ENCODE data around the gene PAX2. TPM values are rescaled to one million over a fixed set of nuclear protein-coding genes. Genes with fewer than 3 reads are reported as not detected.
A peak's percentile ranks its signal among the peaks of the same experiment; 100 is the strongest.

PAX2 gene
- total RNA-seq, 1 donor from 2014 or later, result not detected

DNA sequence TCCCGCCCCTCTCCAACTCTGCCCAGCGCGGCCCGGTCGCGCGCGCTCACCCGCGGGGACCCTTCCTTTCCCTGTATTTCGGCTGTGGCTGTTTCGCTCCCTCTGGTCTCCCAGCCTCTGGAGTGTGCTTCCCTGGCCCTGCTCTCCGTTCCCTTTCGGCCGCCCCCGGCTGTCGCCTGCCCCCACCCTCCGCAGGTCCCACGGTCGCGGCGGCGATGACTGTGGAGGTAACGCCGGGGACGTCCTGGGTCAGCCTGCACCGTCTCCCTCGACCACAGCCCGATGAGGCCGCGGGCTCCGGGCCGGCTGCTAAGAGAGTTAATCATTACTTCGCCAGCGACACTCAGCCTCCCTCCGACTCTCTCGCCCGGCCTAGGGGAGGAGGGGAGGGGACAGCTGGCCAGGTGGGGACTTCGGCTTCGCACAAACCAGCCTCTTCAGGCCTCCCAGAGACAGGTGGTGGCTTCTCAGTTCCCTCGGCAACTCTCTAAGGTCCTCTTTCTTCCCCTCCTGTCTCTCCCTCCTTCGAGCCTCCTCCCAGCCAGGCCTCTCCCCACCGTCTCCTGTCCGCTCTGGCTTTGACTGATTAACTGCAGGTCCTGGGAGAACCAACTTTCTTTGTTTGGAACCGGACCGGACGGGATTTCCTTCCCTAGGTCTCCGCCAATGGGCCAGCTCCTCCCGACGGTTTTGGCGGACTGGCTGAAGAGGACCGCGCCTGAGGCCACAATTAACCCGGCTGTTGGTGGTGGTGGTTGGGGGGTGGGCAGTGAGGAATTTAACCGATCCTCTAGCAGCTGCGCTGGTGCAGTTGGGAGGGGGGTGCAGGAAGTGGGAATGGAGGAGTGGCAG lies 5.6 kb upstream of the PAX2 start:
- no peak for DNase-seq
- H3K27ac ChIP-seq, result no peak overlapping the region
- TF ChIP-seq, protein P1, sequence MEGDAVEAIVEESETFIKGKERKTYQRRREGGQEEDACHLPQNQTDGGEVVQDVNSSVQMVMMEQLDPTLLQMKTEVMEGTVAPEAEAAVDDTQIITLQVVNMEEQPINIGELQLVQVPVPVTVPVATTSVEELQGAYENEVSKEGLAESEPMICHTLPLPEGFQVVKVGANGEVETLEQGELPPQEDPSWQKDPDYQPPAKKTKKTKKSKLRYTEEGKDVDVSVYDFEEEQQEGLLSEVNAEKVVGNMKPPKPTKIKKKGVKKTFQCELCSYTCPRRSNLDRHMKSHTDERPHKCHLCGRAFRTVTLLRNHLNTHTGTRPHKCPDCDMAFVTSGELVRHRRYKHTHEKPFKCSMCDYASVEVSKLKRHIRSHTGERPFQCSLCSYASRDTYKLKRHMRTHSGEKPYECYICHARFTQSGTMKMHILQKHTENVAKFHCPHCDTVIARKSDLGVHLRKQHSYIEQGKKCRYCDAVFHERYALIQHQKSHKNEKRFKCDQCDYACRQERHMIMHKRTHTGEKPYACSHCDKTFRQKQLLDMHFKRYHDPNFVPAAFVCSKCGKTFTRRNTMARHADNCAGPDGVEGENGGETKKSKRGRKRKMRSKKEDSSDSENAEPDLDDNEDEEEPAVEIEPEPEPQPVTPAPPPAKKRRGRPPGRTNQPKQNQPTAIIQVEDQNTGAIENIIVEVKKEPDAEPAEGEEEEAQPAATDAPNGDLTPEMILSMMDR (IDR thresholded peaks at IDR 0.05), result no peak
- no peaks in the 10 kb centered on the region for H3K36me3 ChIP-seq
- intact Hi-C loops (cut with DNase I), result no loop called here
- no peak overlapping the region for H3K4me3 ChIP-seq
- ATAC-seq, result peak in 1 of 2 donors; percentile 27
- H3K9me3 ChIP-seq, result no peaks in the 10 kb centered on the region
- peaks cover 98% of the 10 kb centered on the region for H3K27me3 ChIP-seq (ENCODE audit: low read depth)
- H3K4me1 ChIP-seq, result peaks cover 33% of the 10 kb centered on the region

DNA sequence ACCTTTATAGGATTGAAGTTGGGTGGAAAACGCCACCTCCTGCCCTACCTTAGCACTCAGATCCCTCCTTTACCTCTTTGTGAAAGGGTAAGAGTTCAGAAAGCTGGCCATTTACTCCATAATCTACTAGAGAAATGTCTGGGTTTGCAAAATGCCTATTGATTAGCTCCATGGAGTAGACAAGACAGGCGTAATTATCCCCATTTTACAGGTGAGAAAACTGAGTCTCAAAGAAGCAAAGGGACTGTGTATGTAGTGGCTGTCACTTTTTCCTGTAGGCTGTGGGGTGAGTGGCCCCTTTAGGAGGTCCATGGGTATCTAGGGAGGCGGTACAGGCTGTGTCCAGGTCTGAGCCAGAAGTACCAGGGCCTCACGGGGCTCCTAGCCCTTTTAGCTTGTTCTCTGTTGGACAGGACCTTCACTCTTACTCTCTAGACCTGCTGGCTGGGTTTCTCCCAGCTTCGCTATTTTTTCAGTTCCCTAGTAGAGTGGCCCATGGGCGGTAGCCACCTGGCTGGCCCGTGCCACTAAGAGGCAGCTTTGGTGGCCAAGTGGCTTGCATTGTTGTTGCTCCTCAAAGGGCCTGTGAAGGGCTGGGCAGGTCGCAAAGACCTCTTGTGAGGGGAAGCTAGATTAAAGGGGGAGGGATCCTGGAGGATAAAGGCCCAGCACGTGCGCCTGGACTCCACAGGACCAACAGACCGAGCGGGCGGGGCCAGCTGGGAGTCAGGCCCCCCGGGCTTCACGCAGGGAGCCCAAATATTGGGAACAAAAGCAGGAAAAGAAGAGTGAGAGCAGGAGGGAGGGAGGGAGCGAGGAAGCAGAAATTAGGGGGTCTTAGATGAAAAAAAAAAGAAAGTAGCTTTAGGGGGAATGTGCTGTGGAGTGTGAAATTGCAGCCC lies 4.7 kb upstream of the PAX2 start:
- intact Hi-C loops (cut with DNase I), result no loop called here
- DNase-seq, result no peak
- Histone ChIP-seq H3K27me3 (ENCODE audit: low read depth) (peaks cover 98% of the 10 kb centered on the region), H3K27ac (no peak overlapping the region), H3K36me3 (no peaks in the 10 kb centered on the region), H3K4me1 (peaks cover 43% of the 10 kb centered on the region), H3K4me3 (no peak overlapping the region), H3K9me3 (no peaks in the 10 kb centered on the region)
- no peak for ATAC-seq
- TF ChIP-seq, protein P1 (IDR thresholded peaks at IDR 0.05), result no peak

DNA sequence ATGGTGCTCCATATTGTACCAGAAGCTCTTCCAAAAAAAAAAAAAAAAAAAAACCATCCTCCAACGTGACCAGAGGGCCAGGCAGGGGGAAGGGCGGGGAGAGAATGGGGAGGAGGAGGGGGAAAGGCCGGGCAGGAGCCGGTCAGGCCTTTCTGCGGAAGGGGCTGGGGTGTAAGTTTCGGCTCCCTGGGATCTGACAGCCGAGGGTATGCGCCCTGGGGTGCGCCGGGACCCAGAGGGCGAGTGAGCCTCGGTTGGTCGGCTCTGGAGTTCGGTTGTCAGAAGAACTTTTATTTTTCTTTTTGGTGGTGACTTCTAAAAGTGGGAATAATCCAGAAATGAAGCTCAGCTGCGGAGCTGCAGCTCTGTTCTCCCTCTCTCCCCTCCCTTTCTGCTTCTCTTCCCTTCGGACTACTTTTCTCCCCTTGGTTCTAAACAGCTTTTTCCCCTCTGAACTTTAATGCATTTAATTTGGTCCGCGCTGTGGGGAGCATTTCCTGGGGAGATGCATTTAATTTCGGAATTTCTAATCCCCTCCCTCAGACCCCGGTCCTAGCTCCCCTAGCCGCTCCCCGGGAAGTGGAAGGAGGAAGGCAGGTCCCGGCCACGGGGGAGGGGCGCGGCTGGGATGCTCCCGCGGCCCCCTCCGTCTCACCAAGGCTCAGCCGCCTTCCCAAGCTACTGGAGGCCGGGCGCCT lies 3.9 kb upstream of the PAX2 start:
- no peaks in the 10 kb centered on the region for H3K9me3 ChIP-seq
- H3K4me1 ChIP-seq, result peaks cover 43% of the 10 kb centered on the region
- H3K27me3 ChIP-seq (ENCODE audit: low read depth), result peaks cover 98% of the 10 kb centered on the region

DNA sequence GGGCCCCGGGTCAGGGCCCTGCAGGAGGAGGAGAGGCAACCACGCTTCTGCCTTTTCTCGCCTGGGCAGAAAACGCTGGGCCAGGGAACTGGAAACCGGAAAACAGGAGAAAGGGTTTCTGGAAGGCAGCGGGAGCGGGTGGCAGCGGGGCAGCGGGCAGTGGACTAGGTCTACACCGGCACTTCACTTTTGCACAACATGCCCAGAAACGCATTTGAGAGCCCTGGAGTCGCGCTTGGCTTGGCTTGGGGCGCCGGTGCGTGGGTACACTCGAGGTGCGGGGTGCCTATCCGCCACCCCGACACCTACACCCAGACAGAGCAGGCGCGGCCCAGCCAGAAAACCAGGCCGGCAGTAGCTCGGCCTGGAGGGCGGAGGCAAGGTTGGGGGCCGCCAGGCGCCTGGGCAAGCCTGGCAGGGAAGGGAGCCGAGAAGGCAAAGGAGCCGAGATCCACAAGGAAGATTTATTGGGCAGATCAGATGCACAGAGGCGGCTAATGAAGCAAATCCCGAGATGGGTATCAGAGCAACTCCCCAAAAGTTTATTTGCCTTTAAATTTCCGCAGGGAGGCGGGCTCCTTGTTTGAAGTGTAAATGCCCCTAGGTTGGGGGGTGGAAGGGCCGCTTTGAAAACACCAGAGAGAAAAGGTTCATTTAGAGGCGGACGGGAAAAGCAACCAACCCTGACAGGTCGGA lies 3.2 kb upstream of the PAX2 start:
- TF ChIP-seq, protein P1 (IDR thresholded peaks at IDR 0.05), result no peak
- peaks cover 98% of the 10 kb centered on the region for H3K27me3 ChIP-seq (ENCODE audit: low read depth)
- H3K4me1 ChIP-seq, result peaks cover 42% of the 10 kb centered on the region

More for the DNA sequence above, 3.9 kb upstream of the PAX2 start:
- H3K4me3 ChIP-seq, result no peak overlapping the region
- H3K27ac ChIP-seq, result no peak overlapping the region
- intact Hi-C loops (cut with DNase I), result no loop called here
- no peaks in the 10 kb centered on the region for H3K36me3 ChIP-seq
- DNase-seq (no peak), ATAC-seq (no peak)
- TF ChIP-seq, protein P1 (IDR thresholded peaks at IDR 0.05), result no peak

DNA sequence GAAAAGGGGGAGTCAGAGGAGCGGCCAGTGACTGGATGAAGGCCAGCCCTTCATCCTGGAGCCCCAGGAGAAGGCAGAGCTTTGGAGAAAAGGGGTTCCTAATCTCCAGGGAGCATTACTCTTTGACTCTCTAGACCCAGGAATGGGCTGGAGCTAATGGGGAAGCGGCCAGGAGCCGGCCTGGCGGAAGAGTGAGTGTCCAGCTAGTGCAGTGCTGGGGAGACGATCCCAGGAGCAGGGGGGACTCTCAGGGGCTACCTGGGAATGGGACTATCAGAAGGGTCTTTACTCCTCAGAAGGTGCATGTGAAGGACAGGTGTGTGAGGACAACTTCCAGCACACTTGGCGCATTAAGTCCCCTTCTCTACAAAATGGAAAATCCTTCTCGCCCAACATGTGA lies 2.4 kb upstream of the PAX2 start:
- Histone ChIP-seq H3K4me1 (peaks cover 40% of the 10 kb centered on the region), H3K27ac (no peak overlapping the region), H3K36me3 (no peaks in the 10 kb centered on the region), H3K27me3 (ENCODE audit: low read depth) (peaks cover 98% of the 10 kb centered on the region), H3K4me3 (no peak overlapping the region), H3K9me3 (no peaks in the 10 kb centered on the region)
- TF ChIP-seq, protein P1 (IDR thresholded peaks at IDR 0.05), result no peak
- ATAC-seq (no peak), DNase-seq (no peak)
- intact Hi-C loops (cut with DNase I), result no loop called here

More for the DNA sequence above, 3.2 kb upstream of the PAX2 start:
- no peak overlapping the region for H3K27ac ChIP-seq
- DNase-seq (no peak), ATAC-seq (no peak)
- H3K36me3 ChIP-seq, result no peaks in the 10 kb centered on the region
- H3K4me3 ChIP-seq, result no peak overlapping the region
- intact Hi-C loops (cut with DNase I), result no loop called here
- no peaks in the 10 kb centered on the region for H3K9me3 ChIP-seq

Data from lower lobe of right lung (tissue), 2 donors.